Fibroblast of the aortic adventitia (primary cell): ENCODE data around the gene NIFK. TPM values are rescaled to one million over a fixed set of nuclear protein-coding genes. Genes with fewer than 3 reads are reported as not detected.

Experiments used
- DNase-seq: peaks from one replicate; pipeline ENCODE4 v3.0.0-alpha.2; 2010; ENCODE audit warnings: low read depth
- H3K4me3 ChIP-seq: 2 replicates; pipeline ENCODE4 v1.5.1; 2011; ENCODE audit warnings: low read depth, mild to moderate bottlenecking, control low read depth, low read length, moderate library complexity
- CTCF ChIP-seq: IDR thresholded peaks from 2 replicates; pipeline ENCODE4 v1.5.1; 2011; ENCODE audit warnings: mild to moderate bottlenecking, low read length, control low read depth, inconsistent platforms; ENCODE audit not compliant: insufficient read depth
- total RNA-seq: library from RNA; depleted of rRNA; stranded (reverse); fragments of >200 nt; gene quantifications from 2 replicates; pipeline ENCODE4 v1.2.3, GENCODE V29; 2012; ENCODE audit warnings: low replicate concordance

NIFK gene
- total RNA-seq, 1 donor = 49.5 TPM

GRCh38 chr2:121682396-121683298 lies 54.0 kb downstream of the NIFK start:
- DNase-seq = no peak
- H3K4me3 ChIP-seq = no peak overlapping the region
- TF ChIP-seq CTCF = no peak

- no peak overlapping the region for H3K4me3 ChIP-seq
- no peak for TF ChIP-seq CTCF
- DNase-seq = no peak
Measured at GRCh38 chr2:121677855-121678254, 58.8 kb downstream of the NIFK start.

Other genes starting within 250 kb of the NIFK start
- gene RNU4ATAC, start 206.0 kb downstream of the NIFK start, total RNA-seq = under 0.01 TPM in 1 of 2 replicates, not detected in the other
- 45.6 and 49.8 TPM in 2 replicates for gene CLASP1, start 87.4 kb downstream of the NIFK start, total RNA-seq
- 56.8 and 69.0 TPM in 2 replicates for gene TSN, start 18.8 kb upstream of the NIFK start, total RNA-seq